Measurements from ENCODE around the gene FAF1. TPM values are rescaled to one million over a fixed set of nuclear protein-coding genes. Genes with fewer than 3 reads are reported as not detected.
A peak's percentile ranks its signal among the peaks of the same experiment; 100 is the strongest.

The FAF1 gene
- total and polyA plus RNA-seq, 7 donors = 27.5 to 59.3 (median 53.9) TPM

DNA sequence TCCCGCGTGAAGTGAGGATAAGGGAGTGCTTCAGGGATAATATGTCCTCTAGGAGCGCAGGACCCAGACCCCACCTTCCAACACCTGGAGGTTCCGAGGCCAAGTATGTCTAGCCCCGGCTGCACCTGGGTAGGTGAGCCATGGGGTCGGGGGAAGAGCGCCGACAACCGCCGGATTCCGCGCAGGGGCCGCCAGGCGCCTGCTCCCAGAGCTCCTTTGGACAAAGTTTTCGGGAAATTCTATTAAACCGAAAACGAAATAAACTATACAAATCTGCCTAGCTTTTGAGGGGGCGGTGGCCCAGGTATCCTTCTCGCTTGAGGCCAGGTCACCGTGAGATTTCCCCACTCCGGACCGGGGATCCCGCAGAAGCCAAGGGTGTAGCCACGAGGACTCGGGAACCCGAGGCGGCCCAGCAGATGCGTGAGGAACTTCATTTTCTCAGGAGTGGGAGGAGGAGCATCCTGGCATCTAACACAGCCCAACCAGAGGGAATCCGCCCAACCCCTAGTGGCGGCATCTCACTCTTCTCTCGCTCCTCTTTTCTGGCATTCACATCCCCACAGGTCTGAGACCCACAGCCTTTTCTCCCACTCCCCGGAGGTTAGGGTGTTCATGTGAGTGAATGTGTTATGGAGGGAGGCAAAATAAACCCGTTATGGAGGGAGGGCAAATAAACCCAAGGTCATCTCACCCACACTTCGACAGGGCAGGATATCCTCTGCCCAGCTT, 534.5 kb downstream of the FAF1 start:
- Histone ChIP-seq H3K27ac (no peak overlapping the region), H3K27me3 (peaks cover 91 to 100% (median 100%) of the 10 kb centered on the region in 3 donors), H3K36me3 (no peaks in the 10 kb centered on the region), H3K4me3 (no peak overlapping the region), H3K4me1 (peaks cover 0 to 67% (median 61%) of the 10 kb centered on the region in 4 donors), H3K9me3 (no peaks in the 10 kb centered on the region)
- DNase-seq = no peak
- 7 to 15% methylated on average over 34 of the region's 34 CpGs for WGBS, 2 donors
- intact Hi-C loops (cut with DNase I) = no loop called here
- TF ChIP-seq EP300 (IDR thresholded peaks at IDR 0.05) = no peak
- TF ChIP-seq, protein P1, sequence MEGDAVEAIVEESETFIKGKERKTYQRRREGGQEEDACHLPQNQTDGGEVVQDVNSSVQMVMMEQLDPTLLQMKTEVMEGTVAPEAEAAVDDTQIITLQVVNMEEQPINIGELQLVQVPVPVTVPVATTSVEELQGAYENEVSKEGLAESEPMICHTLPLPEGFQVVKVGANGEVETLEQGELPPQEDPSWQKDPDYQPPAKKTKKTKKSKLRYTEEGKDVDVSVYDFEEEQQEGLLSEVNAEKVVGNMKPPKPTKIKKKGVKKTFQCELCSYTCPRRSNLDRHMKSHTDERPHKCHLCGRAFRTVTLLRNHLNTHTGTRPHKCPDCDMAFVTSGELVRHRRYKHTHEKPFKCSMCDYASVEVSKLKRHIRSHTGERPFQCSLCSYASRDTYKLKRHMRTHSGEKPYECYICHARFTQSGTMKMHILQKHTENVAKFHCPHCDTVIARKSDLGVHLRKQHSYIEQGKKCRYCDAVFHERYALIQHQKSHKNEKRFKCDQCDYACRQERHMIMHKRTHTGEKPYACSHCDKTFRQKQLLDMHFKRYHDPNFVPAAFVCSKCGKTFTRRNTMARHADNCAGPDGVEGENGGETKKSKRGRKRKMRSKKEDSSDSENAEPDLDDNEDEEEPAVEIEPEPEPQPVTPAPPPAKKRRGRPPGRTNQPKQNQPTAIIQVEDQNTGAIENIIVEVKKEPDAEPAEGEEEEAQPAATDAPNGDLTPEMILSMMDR (IDR thresholded peaks at IDR 0.05) = no peak
- TF ChIP-seq POLR2AphosphoS5 (IDR thresholded peaks at IDR 0.05) = peak in 1 of 4 donors; percentile 63
- no peak for TF ChIP-seq POLR2A (IDR thresholded peaks at IDR 0.05)

DNA sequence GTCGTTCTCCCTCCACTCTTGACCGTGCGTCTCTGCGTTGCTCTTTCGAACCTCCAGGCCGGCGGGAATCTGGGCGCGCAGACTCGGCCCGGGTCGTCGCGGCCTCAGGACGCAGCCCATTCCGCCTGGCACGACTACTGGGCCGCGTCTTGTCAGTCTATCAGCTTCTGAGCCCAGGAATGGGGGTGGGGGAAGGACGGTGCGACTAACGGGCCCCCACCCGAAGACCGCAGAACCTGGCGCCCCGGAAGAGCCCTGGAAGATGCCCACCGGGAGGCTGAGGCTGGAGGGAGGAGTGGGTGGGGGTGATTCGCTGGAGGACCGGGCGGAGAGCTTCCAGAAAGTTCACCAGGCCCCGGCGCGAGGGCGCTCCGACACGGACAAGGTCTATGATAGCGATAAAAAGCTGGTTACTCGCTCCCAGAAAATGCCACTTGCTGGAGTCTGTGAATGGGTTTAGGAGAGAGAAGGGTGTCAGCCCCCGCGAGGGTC, 535.1 kb downstream of the FAF1 start:
- Histone ChIP-seq H3K27me3 (peaks cover 89 to 100% (median 100%) of the 10 kb centered on the region in 3 donors), H3K36me3 (no peaks in the 10 kb centered on the region), H3K4me1 (peaks cover 0 to 69% (median 64%) of the 10 kb centered on the region in 4 donors), H3K4me3 (no peak overlapping the region), H3K9me3 (no peaks in the 10 kb centered on the region), H3K27ac (no peak overlapping the region)
- TF ChIP-seq EP300 (IDR thresholded peaks at IDR 0.05) (no peak), POLR2AphosphoS5 (IDR thresholded peaks at IDR 0.05) (no peak), POLR2A (IDR thresholded peaks at IDR 0.05) (no peak)
- TF ChIP-seq, protein P1 (IDR thresholded peaks at IDR 0.05) = no peak
- DNase-seq = no peak
- intact Hi-C loops (cut with DNase I) = no loop called here
- WGBS, 2 donors = 8 to 10% methylated on average over 40 of the region's 40 CpGs

DNA sequence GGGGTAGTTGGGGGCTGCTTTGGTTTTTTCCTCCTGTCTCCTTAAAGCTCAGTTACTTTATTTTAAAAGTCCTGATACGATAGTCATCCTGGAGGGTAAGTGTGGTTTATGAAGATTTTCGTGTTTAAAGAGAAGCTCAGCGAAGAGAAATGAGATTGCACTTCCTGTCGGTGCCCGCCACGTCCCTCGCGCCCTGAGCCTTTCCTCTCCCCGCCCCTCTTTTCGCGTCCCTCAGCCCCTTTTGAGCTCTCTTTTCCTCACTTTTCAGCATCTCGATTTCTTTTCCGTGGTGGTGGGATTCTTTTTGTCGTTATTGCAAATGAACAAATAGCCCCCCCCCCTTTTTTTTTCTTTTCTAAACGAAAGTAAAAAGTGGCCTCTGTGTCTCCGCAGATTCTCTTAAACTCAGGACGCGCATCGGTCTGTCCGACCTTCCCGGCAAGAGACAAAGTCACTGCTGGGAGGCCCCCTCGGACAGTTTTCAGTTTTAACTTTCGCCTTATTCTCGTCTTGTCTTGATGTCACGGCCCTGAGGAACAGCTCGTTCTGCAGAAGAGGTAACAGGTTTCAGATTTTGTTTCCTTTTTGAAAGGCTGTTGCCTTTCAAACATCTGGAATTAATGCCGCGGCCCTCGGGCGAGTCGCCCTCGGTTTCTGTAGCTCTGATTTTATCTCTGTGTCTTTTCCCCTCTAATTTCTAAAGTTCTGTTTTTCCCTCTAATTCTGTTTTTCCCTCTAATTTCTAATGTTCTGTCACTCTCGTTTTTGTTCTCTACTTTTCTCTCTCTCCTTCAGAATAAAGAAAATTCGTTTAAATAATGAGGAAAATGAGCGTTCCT, 535.8 kb downstream of the FAF1 start:
- intact Hi-C loops (cut with DNase I) = no loop called here
- TF ChIP-seq POLR2AphosphoS5 (IDR thresholded peaks at IDR 0.05) = peak in 1 of 4 donors; percentile 55
- no peak for TF ChIP-seq POLR2A (IDR thresholded peaks at IDR 0.05)
- Histone ChIP-seq H3K9me3 (no peaks in the 10 kb centered on the region), H3K27me3 (peaks cover 89 to 100% (median 100%) of the 10 kb centered on the region in 3 donors), H3K27ac (no peak overlapping the region), H3K36me3 (no peaks in the 10 kb centered on the region), H3K4me1 (peaks cover 0 to 73% (median 67%) of the 10 kb centered on the region in 4 donors), H3K4me3 (peak overlapping the region in 3 of 4 donors; percentile 24 to 38 (median 36))
- WGBS, 2 donors = 3% methylated on average over 35 of the region's 35 CpGs
- DNase-seq = no peak

DNA sequence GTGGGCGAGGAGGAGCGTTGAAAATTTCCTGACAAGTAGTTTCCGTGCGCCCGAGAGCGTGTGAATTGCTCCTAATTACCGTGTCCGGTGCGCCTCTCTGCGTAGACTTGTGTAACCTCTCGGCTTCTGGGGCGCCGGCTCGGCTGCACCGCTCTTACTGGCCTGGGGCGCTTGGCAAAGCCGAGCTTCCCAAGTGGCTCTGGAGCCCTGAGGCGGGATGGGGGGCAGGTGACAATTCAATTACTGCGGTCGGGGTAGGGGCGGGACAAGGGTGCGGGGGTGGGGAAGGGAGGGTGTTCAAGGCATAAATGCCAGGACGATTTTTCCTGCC, 536.4 kb downstream of the FAF1 start:
- Histone ChIP-seq H3K4me3 (peak overlapping the region in 3 of 4 donors; percentile 24 to 38 (median 36)), H3K27me3 (peaks cover 95 to 100% (median 100%) of the 10 kb centered on the region in 3 donors), H3K4me1 (peaks cover 0 to 78% (median 73%) of the 10 kb centered on the region in 4 donors), H3K36me3 (no peaks in the 10 kb centered on the region), H3K27ac (no peak overlapping the region), H3K9me3 (no peaks in the 10 kb centered on the region)
- 1 to 4% methylated on average over 23 of the region's 23 CpGs for WGBS, 2 donors
- TF ChIP-seq, protein P1 (IDR thresholded peaks at IDR 0.05) = no peak
- TF ChIP-seq POLR2A (IDR thresholded peaks at IDR 0.05) (no peak), POLR2AphosphoS5 (IDR thresholded peaks at IDR 0.05) (no peak), EP300 (IDR thresholded peaks at IDR 0.05) (no peak)
- DNase-seq = no peak
- intact Hi-C loops (cut with DNase I) = no loop called here
